ENCODE measurements around the gene RLBP1. TPM values are rescaled to one million over a fixed set of nuclear protein-coding genes. Genes with fewer than 3 reads are reported as not detected.

The RLBP1 gene
- total and polyA plus RNA-seq, 2 of the 13 experiments (the other 11 are each of a cell fraction or from before 2014, with no cell fraction given) = 0.07 TPM; not detected in 1

DNA sequence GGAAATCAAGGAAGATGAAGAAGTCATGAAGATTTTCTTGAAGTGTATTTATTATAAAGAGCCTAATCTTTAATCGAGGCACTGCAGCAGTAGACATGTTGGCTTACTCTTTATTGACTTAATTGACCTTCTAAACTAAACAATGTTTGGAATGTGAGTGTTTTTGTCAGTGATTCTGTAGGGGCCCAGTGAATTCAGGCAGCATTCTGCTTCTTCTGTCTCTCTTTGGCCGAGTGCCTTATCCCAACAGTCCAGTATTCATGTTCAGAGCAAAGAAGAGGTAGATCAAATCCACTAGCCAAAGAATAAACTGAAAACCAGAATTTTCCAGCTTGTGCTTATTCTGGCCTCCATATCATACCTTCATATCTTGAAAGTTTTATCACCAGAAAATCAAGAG, 55.7 kb downstream of the RLBP1 start (continued):
- TF ChIP-seq SOX13 (IDR thresholded peaks at IDR 0.05) (no peak), SOX13 (CRISPR knock-in tag; conservative IDR thresholded peaks at IDR 0.05 in 1 of 2, IDR thresholded peaks at IDR 0.05 in 1 of 2) (peak in 1 of 2 experiments; percentile 19; a peak in 1 of 4 replicates), SP140L (CRISPR knock-in tag; IDR thresholded peaks at IDR 0.05; ENCODE audit: borderline replicate concordance) (no peak), ZNF24 (IDR thresholded peaks at IDR 0.05) (no peak), PHF5A (CRISPR knock-in tag; IDR thresholded peaks at IDR 0.05; ENCODE audit: low read depth, unreplicated experiment) (no peak), PHB2 (IDR thresholded peaks at IDR 0.05; ENCODE audit: partially characterized antibody) (no peak), U2AF1 (optimal IDR thresholded peaks at IDR 0.05; ENCODE audit: low read depth, low read length) (no peak), ETV5 (CRISPR knock-in tag; IDR thresholded peaks at IDR 0.05; ENCODE audit: borderline replicate concordance) (no peak), NFKBIZ (CRISPR knock-in tag; IDR thresholded peaks at IDR 0.05) (no peak), ZNF577 (CRISPR knock-in tag; IDR thresholded peaks at IDR 0.05; ENCODE audit: borderline replicate concordance, low read depth) (no peak), ZNF256 (CRISPR knock-in tag; conservative IDR thresholded peaks at IDR 0.05) (no peak), ZSCAN5A (CRISPR knock-in tag; IDR thresholded peaks at IDR 0.05; ENCODE audit: borderline replicate concordance) (no peak), ZNF468 (CRISPR knock-in tag; IDR thresholded peaks at IDR 0.05) (no peak), ELF1 (CRISPR knock-in tag; IDR thresholded peaks at IDR 0.05) (no peak), KLF9 (CRISPR knock-in tag; IDR thresholded peaks at IDR 0.05; ENCODE audit: low read depth) (no peak), FOXA3 (CRISPR knock-in tag; IDR thresholded peaks at IDR 0.05) (peak; percentile 67), GTF3A (CRISPR knock-in tag; conservative IDR thresholded peaks at IDR 0.05) (no peak), ZNF773 (CRISPR knock-in tag; IDR thresholded peaks at IDR 0.05; ENCODE audit: borderline replicate concordance) (no peak), ZNF460 (CRISPR knock-in tag; IDR thresholded peaks at IDR 0.05; ENCODE audit: borderline replicate concordance) (no peak), NONO (IDR thresholded peaks at IDR 0.05) (no peak), NONO (CRISPR knock-in tag; conservative IDR thresholded peaks at IDR 0.05) (no peak)
- TF ChIP-seq, protein P1, sequence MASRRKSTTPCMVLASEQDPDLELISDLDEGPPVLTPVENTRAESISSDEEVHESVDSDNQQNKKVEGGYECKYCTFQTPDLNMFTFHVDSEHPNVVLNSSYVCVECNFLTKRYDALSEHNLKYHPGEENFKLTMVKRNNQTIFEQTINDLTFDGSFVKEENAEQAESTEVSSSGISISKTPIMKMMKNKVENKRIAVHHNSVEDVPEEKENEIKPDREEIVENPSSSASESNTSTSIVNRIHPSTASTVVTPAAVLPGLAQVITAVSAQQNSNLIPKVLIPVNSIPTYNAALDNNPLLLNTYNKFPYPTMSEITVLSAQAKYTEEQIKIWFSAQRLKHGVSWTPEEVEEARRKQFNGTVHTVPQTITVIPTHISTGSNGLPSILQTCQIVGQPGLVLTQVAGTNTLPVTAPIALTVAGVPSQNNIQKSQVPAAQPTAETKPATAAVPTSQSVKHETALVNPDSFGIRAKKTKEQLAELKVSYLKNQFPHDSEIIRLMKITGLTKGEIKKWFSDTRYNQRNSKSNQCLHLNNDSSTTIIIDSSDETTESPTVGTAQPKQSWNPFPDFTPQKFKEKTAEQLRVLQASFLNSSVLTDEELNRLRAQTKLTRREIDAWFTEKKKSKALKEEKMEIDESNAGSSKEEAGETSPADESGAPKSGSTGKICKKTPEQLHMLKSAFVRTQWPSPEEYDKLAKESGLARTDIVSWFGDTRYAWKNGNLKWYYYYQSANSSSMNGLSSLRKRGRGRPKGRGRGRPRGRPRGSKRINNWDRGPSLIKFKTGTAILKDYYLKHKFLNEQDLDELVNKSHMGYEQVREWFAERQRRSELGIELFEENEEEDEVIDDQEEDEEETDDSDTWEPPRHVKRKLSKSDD (CRISPR knock-in tag; IDR thresholded peaks at IDR 0.05; ENCODE audit: low read depth) = no peak
- TF ChIP-seq, protein P2, sequence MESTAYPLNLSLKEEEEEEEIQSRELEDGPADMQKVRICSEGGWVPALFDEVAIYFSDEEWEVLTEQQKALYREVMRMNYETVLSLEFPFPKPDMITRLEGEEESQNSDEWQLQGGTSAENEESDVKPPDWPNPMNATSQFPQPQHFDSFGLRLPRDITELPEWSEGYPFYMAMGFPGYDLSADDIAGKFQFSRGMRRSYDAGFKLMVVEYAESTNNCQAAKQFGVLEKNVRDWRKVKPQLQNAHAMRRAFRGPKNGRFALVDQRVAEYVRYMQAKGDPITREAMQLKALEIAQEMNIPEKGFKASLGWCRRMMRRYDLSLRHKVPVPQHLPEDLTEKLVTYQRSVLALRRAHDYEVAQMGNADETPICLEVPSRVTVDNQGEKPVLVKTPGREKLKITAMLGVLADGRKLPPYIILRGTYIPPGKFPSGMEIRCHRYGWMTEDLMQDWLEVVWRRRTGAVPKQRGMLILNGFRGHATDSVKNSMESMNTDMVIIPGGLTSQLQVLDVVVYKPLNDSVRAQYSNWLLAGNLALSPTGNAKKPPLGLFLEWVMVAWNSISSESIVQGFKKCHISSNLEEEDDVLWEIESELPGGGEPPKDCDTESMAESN (CRISPR knock-in tag; conservative IDR thresholded peaks at IDR 0.05) = no peak
- TF ChIP-seq, protein P3, sequence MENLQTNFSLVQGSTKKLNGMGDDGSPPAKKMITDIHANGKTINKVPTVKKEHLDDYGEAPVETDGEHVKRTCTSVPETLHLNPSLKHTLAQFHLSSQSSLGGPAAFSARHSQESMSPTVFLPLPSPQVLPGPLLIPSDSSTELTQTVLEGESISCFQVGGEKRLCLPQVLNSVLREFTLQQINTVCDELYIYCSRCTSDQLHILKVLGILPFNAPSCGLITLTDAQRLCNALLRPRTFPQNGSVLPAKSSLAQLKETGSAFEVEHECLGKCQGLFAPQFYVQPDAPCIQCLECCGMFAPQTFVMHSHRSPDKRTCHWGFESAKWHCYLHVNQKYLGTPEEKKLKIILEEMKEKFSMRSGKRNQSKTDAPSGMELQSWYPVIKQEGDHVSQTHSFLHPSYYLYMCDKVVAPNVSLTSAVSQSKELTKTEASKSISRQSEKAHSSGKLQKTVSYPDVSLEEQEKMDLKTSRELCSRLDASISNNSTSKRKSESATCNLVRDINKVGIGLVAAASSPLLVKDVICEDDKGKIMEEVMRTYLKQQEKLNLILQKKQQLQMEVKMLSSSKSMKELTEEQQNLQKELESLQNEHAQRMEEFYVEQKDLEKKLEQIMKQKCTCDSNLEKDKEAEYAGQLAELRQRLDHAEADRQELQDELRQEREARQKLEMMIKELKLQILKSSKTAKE (CRISPR knock-in tag; IDR thresholded peaks at IDR 0.05; ENCODE audit: borderline replicate concordance) = no peak

All from HepG2 (cell line).